ENCODE data around the gene COMMD7. TPM values are rescaled to one million over a fixed set of nuclear protein-coding genes. Genes with fewer than 3 reads are reported as not detected.

Gene COMMD7
- polyA plus RNA-seq, 3 donors: 46.2 to 133 (median 120) TPM

- Histone ChIP-seq H3K4me1 (ENCODE audit: control insufficient read depth in 1 of 2, insufficient read depth in 2 of 2, low read length in 2 of 2) (no peaks in the 10 kb centered on the region), H3K36me3 (replicated peaks in 1 of 2; ENCODE audit: control insufficient read depth in 1 of 2, insufficient read depth in 2 of 2, low read length in 2 of 2) (no peaks in the 10 kb centered on the region), H4K20me1 (ENCODE audit: insufficient read depth, low read length) (no peaks in the 10 kb centered on the region), H3K9me3 (replicated peaks in 1 of 2; ENCODE audit: control insufficient read depth in 1 of 2, insufficient read depth in 1 of 2, low read length in 2 of 2) (no peaks in the 10 kb centered on the region), H3K4me3 (replicated peaks in 1 of 3; ENCODE audit: low read depth in 2 of 3, low read length in 3 of 3) (no peak overlapping the region), H2AFZ (ENCODE audit: insufficient read depth, low read depth, low read length, poor library complexity, severe bottlenecking) (no peak overlapping the region), H3K27ac (ENCODE audit: low read depth in 1 of 2, low read length in 2 of 2) (no peak overlapping the region), H3K9ac (ENCODE audit: insufficient read depth, low read length, poor library complexity, severe bottlenecking) (no peak overlapping the region), H3K27me3 (ENCODE audit: control insufficient read depth in 2 of 2, insufficient read depth in 2 of 2, low read length in 2 of 2) (no peaks in the 10 kb centered on the region), H3K4me2 (replicated peaks; ENCODE audit: extremely low read depth, low read length, poor library complexity, severe bottlenecking) (no peak overlapping the region), H3K79me2 (ENCODE audit: insufficient read depth, low read length) (no peaks in the 10 kb centered on the region)
- TF ChIP-seq, protein P1, sequence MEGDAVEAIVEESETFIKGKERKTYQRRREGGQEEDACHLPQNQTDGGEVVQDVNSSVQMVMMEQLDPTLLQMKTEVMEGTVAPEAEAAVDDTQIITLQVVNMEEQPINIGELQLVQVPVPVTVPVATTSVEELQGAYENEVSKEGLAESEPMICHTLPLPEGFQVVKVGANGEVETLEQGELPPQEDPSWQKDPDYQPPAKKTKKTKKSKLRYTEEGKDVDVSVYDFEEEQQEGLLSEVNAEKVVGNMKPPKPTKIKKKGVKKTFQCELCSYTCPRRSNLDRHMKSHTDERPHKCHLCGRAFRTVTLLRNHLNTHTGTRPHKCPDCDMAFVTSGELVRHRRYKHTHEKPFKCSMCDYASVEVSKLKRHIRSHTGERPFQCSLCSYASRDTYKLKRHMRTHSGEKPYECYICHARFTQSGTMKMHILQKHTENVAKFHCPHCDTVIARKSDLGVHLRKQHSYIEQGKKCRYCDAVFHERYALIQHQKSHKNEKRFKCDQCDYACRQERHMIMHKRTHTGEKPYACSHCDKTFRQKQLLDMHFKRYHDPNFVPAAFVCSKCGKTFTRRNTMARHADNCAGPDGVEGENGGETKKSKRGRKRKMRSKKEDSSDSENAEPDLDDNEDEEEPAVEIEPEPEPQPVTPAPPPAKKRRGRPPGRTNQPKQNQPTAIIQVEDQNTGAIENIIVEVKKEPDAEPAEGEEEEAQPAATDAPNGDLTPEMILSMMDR (IDR thresholded peaks at IDR 0.05): no peak
- Mint-ChIP-seq H3K36me3 (no peaks in the 10 kb centered on the region), H3K27ac (no peak overlapping the region), H3K4me3 (no peak overlapping the region), H3K27me3 (ENCODE audit: low read depth in 3 of 3) (no peaks in the 10 kb centered on the region), H3K4me1 (peaks cover 4% of the 10 kb centered on the region), H3K9me3 (no peaks in the 10 kb centered on the region)
- no peak for DNase-seq
- WGBS (ENCODE audit: insufficient coverage): 95% methylated on average over 4 of the region's 4 CpGs
- intact Hi-C loops (cut with micrococcal nuclease): no loop called here
Measured at GRCh38 chr20:32753731-32754130, 10.5 kb upstream of the COMMD7 start.

GRCh38 chr20:32752458-32753250, 9.4 kb upstream of the COMMD7 start:
- WGBS (ENCODE audit: insufficient coverage): 64% methylated on average over 4 of the region's 10 CpGs
- no peaks in the 10 kb centered on the region for H3K9me3 Mint-ChIP-seq
- H3K9me3 ChIP-seq (replicated peaks in 1 of 2; ENCODE audit: control insufficient read depth in 1 of 2, insufficient read depth in 1 of 2, low read length in 2 of 2): no peaks in the 10 kb centered on the region
- no peaks in the 10 kb centered on the region for H3K27me3 Mint-ChIP-seq (ENCODE audit: low read depth in 3 of 3)
- H3K4me2 ChIP-seq (replicated peaks; ENCODE audit: extremely low read depth, low read length, poor library complexity, severe bottlenecking): no peak overlapping the region
- no peaks in the 10 kb centered on the region for H3K36me3 Mint-ChIP-seq
- TF ChIP-seq, protein P1 (IDR thresholded peaks at IDR 0.05): no peak
- H4K20me1 ChIP-seq (ENCODE audit: insufficient read depth, low read length): no peaks in the 10 kb centered on the region
- peaks cover 4% of the 10 kb centered on the region for H3K4me1 Mint-ChIP-seq
- intact Hi-C loops (cut with micrococcal nuclease): no loop called here
- H3K4me1 ChIP-seq (ENCODE audit: control insufficient read depth in 1 of 2, insufficient read depth in 2 of 2, low read length in 2 of 2): no peaks in the 10 kb centered on the region
- peak overlapping the region; percentile 47 for H2AFZ ChIP-seq (ENCODE audit: insufficient read depth, low read depth, low read length, poor library complexity, severe bottlenecking)
- H3K36me3 ChIP-seq (replicated peaks in 1 of 2; ENCODE audit: control insufficient read depth in 1 of 2, insufficient read depth in 2 of 2, low read length in 2 of 2): no peaks in the 10 kb centered on the region
- DNase-seq: peak in 1 of 3 donors; percentile 19
- H3K4me3 Mint-ChIP-seq: peak overlapping the region in 1 of 2 donors; percentile 43
- H3K79me2 ChIP-seq (ENCODE audit: insufficient read depth, low read length): no peaks in the 10 kb centered on the region
- no peak overlapping the region for H3K27ac ChIP-seq (ENCODE audit: low read depth in 1 of 2, low read length in 2 of 2)
- H3K27ac Mint-ChIP-seq: no peak overlapping the region
- H3K4me3 ChIP-seq (replicated peaks in 1 of 3; ENCODE audit: low read depth in 2 of 3, low read length in 3 of 3): no peak overlapping the region
- H3K9ac ChIP-seq (ENCODE audit: insufficient read depth, low read length, poor library complexity, severe bottlenecking): no peak overlapping the region
- H3K27me3 ChIP-seq (ENCODE audit: control insufficient read depth in 2 of 2, insufficient read depth in 2 of 2, low read length in 2 of 2): no peaks in the 10 kb centered on the region

Data from CD14-positive monocyte (primary cell).